ENCODE results near the gene USH1G. TPM values are rescaled to one million over a fixed set of nuclear protein-coding genes. Genes with fewer than 3 reads are reported as not detected.
"Not testable (repeated sequence)": the region's sequence is repeated elsewhere in the genome, so short reads cannot be mapped to it uniquely, and the experiment has no call there.

USH1G gene
- total RNA-seq, 1 donor from 2014 or later: not detected

DNA sequence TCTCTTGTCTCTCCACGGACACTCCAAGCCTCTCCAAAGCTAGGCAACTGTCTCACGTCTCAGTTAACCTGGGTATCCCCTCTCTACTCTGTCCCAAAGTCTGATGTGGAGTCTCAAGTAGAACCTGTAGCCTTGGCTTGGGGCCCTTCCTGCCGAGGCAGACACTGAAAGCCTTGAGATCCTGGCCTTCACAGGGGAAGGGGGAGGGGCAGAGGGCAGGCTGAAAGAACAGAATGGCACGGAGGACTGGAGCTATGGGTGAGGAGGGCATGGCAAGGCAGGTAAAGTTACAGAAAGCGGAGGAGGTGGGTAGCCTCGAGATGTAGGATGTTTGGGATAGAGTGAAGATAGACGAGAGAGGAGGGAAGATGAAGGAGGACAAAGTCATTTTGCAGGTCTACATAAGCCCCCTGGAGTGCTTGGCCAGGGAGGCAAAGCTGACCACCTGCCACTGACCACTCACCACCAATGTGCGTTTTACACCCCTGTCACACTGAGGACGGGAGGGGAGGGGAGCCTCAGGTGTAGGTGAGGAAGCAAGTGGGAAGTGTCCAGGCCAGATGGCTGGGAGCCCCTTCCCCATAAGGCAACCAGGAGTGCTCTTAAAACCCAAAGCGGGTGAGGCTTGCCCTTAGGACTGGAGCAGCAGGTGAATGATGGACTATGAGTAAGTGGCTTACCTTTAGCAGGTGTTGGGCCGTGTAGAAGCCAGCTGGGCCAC is 51.5 kb downstream of the USH1G start:
- ATAC-seq (no peak), DNase-seq (ENCODE audit: low spot score) (no peak)
- intact Hi-C loops (cut with DNase I): no loop called here

DNA sequence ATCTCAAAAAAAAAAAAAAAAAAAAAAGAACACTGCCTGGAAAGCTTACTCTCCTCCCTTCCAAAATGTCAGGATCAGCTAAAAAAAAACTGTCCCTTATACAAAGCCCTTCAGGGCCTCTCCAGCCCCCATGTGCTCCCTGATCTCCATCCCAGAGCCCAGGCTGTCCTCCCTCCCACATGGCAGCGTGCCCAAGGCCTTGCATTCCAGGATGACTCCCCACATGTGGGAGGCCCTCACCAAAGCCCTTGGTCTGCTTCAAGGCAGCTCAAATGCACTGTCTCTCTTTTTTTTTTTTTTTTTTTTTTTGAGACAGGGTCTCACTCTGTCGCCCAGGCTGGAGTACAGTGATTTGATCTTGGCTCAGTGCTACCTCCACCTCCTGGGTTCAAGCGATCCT is 52.5 kb downstream of the USH1G start:
- no peak for ATAC-seq
- no peak for DNase-seq (ENCODE audit: low spot score)
- intact Hi-C loops (cut with DNase I): no loop called here

DNA sequence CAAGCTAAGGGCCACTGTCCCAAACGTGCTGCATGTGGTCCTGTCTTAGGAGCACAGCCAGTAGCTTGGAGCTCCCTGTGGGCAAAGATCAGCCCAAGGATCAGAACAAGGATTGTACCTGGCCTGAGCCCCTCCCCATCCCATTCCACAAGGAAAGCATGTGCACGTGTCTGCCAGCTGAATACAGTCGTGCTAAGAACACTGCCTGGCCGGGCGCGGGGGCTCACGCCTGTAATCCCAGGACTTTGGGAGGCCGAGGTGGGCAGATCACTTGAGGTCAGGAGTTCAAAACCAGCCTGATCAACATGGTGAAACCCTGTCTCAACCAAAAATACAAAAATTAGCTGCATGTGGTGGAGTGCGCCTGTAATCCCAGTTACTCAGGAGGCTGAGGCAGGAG is 53.0 kb downstream of the USH1G start:
- ATAC-seq; intact Hi-C loops (cut with DNase I); DNase-seq (ENCODE audit: low spot score): not testable (repeated sequence)

DNA sequence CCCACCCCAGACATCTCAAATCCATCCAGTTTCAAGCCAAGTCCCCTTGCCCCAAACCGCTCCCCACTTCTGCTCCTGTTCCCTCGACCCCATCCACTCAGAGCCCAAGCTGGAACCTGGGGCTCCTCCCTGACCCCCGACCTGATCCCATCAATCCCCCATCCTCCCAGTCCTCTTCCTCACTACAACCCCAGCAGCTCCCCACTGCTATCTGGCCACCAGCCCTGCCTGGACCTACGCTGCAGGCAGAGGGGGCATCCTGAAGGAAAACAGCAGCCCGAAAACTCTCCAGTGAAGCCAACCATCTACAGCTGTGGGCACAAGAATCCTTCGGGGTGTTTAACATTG is 54.2 kb downstream of the USH1G start:
- DNase-seq (ENCODE audit: low spot score) (no peak), ATAC-seq (no peak)

DNA sequence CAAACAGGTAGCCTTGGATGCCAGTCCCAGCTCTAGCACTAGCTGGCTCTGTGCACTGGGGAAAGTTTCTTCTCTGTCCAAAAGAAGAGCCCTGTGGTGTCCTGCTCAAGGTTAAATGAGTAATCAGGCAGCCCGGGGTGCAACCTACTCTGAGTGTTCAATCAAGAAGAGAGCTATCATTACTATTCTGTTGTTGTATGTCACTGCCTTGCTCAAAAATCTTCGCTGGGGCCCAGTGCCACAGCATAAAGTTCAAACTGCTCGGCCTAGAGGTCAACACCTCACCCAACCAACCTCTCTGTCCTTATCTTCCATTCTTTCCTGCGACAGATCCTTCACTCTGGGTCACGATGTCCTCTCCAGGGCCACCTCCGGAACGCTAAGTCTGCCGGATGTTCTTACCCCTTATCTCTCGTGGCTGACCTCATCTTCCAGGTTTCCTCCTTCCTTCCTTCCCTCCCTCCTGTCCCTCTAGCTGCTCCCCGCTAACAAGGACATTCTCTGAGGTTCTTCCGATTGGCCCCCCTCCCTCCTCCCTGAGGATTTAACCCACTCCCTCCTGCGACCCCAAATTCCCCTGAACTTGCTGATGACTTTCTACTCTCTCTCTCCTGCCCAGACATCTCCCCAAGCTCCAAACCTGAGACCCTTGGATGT is 54.7 kb downstream of the USH1G start:
- DNase-seq (ENCODE audit: low spot score): no peak
- no peak for ATAC-seq
- intact Hi-C loops (cut with DNase I): loop anchor here (5.0 kb wide), 1 partner anchor 1616 kb away; no protein-coding TSS in a partner anchor

More for the DNA sequence above, 54.2 kb downstream of the USH1G start:
- intact Hi-C loops (cut with DNase I): loop anchor here (5.0 kb wide), 1 partner anchor 1617 kb away; no protein-coding TSS in a partner anchor

DNA sequence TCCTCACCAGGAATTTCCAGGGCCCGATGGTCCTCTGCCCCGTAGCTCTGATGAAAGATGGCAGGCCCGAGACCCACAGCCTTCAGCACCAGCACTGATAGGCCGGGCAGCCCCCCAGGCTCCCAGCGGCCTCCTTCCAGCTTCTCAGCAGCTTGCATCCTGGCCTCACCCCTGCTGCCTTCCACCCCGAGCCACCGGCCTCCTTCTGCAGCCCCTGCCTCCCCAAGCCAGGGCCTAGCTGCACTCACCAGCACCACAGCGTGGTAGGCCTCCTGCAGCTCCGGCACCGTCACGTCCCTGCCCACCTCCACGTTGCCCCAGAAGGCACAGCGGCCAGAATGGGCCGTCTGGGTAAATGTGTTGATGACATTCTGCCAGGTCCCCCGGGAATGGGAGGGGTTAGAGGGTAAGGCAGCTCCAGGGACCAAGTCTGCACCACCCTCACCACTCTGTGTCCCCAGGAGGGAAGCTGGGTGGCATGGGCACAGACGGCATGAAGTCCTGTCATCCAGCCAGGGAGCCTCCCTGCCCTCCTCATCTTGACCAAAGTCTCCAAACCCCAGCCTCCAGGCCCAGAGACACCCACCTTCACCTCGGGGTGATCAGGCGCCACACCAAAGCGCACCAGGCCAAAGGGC is 56.7 kb downstream of the USH1G start:
- ATAC-seq: no peak
- intact Hi-C loops (cut with DNase I): loop anchor here (5.0 kb wide), 1 partner anchor 1614 kb away; no protein-coding TSS in a partner anchor
- DNase-seq (ENCODE audit: low spot score): no peak

Other genes starting within 250 kb of the USH1G start
- gene CD300LF, start 210.3 kb downstream of the USH1G start, total RNA-seq: 2.5 TPM
- gene RAB37, start 186.0 kb downstream of the USH1G start, total RNA-seq: 3.6 TPM
- 39.0 TPM for gene NHERF1, start 174.6 kb downstream of the USH1G start, total RNA-seq
- 50.3 TPM for gene NAT9, start 146.9 kb downstream of the USH1G start, total RNA-seq
- gene GRIN2C, start 63.4 kb downstream of the USH1G start, total RNA-seq: 0.98 TPM
- 6.3 TPM for gene FDXR, start 50.3 kb downstream of the USH1G start, total RNA-seq
- gene FADS6, start 29.6 kb downstream of the USH1G start, total RNA-seq: not detected
- gene OTOP2, start 1.0 kb upstream of the USH1G start, total RNA-seq: not detected
- not detected for gene OTOP3, start 12.6 kb upstream of the USH1G start, total RNA-seq
- 16.1 TPM for gene HID1, start 49.5 kb upstream of the USH1G start, total RNA-seq
- 11.5 TPM for gene CDR2L, start 64.4 kb upstream of the USH1G start, total RNA-seq
- 20.1 TPM for gene MRPL58, start 89.4 kb upstream of the USH1G start, total RNA-seq
- 147 TPM for gene ATP5PD, start 123.7 kb upstream of the USH1G start, total RNA-seq
- 37.5 TPM for gene KCTD2, start 124.0 kb upstream of the USH1G start, total RNA-seq
- 10.5 TPM for gene SLC16A5, start 164.7 kb upstream of the USH1G start, total RNA-seq
- 11.7 TPM for gene ARMC7, start 186.7 kb upstream of the USH1G start, total RNA-seq
- 38.7 TPM for gene NT5C, start 208.5 kb upstream of the USH1G start, total RNA-seq
- 20.3 TPM for gene JPT1, start 231.3 kb upstream of the USH1G start, total RNA-seq

All from sciatic nerve (tissue), 2 donors.